Ovary (tissue), 9 donors: Measurements from ENCODE around the gene NPY. TPM values are rescaled to one million over a fixed set of nuclear protein-coding genes. Genes with fewer than 3 reads are reported as not detected.

Source experiments
- DNase-seq, 5 donors: peaks; one replicate each; pipeline ENCODE4 v3.0.0-alpha.2; 2019 to 2020
- H3K27ac ChIP-seq, 2 donors: fragments of 200-600 bp; one replicate each; pipeline versions ENCODE4 v1.5.1 to v1.8.0; 2019 to 2022
- H3K27me3 ChIP-seq: fragments of 200-600 bp; one replicate; pipeline ENCODE4 v1.8.0; 2022
- H3K36me3 ChIP-seq: fragments of 200-600 bp; sonication (generic); one replicate; pipeline ENCODE4 v1.5.1; 2019
- H3K4me1 ChIP-seq: one replicate; pipeline ENCODE4 v1.8.1; 2013; ENCODE audit warnings: mild to moderate bottlenecking, moderate library complexity; ENCODE audit not compliant: insufficient read depth
- H3K4me3 ChIP-seq: fragments of 200-600 bp; sonication (generic); one replicate; pipeline ENCODE4 v1.5.1; 2017
- H3K9me3 ChIP-seq, 2 donors: fragments of 200-600 bp in 1 of 2; sonication (generic) in 1 of 2; one replicate each; pipeline versions ENCODE4 v1.5.1 to v1.8.1; 2013 to 2019; ENCODE audit warnings: mild to moderate bottlenecking in 1 of 2, moderate library complexity in 1 of 2
- CTCF ChIP-seq, 3 donors: fragments of 450-650 bp in 2 of 3; fragments of 200-600 bp in 1 of 3; IDR thresholded peaks; one replicate each; pipeline versions ENCODE4 v1.5.1 to v1.8.0; 2016 to 2022; ENCODE audit warnings: antibody characterized with exemption in 3 of 3, mild to moderate bottlenecking in 1 of 3
- EP300 ChIP-seq: sonication (generic); formaldehyde crosslinking; IDR thresholded peaks from one replicate; pipeline ENCODE4 v1.6.1; 2017; ENCODE audit warnings: antibody characterized with exemption
- POLR2A ChIP-seq: fragments of 450-650 bp; IDR thresholded peaks from one replicate; pipeline ENCODE4 v1.6.1; 2017; ENCODE audit warnings: antibody characterized with exemption, mild to moderate bottlenecking, moderate library complexity
- WGBS, 3 donors: extraction: QIAGEN DNeasy Blood & Tissue Kit in 1 of 3; methylation state at CpG; one replicate each; pipeline versions ENCODE4 v1.1.5 to v1.1.7; 2013 to 2017; 5-methylcytosine and 5-hydroxymethylcytosine counted together
- intact Hi-C, 4 donors: fragments of 100-400 bp; cut with DNase I; formaldehyde crosslinking; loops; one replicate each; pipeline versions ENCODE4 v1.11.0 to v1.15.1; 2022 to 2023
- polyA plus RNA-seq, 2 donors: library from polyadenylated mRNA; stranded (reverse); fragments of 200-250 nt in 1 of 2; fragments of 350-450 nt in 1 of 2; fragmentation: Illumina TruSeq in 1 of 2; extraction: RNeasy Lipid Tissue Mini Kit (QIAGEN cat#74804) in 1 of 2; gene quantifications; one replicate each; pipeline ENCODE4 v1.2.3, GENCODE V29; 2013 to 2014
- total RNA-seq, 7 donors: library from RNA; depleted of rRNA in 2 of 7; stranded (reverse); fragments of >200 nt in 2 of 7; fragmentation: NEBNext Ultra II Directional in 3 of 7; extraction: Animal tissue kit (Norgen Biotek cat#: 25700) in 3 of 7; gene quantifications; one replicate each; pipeline versions ENCODE4 v1.1.0 to v1.2.4, GENCODE V29; 2016 to 2023
- donor health status: DM: no; HTN: no; CAD: no; lungs with moderate emphysema.
- donor health status: DM: no; HTN: no; CAD: no.
- donor health status: Bipolar disorder and iron deficiency.
- donor health status: DM: yes; HTN: yes; CAD: no.
- donor health status: DM: no; HTN: no; CAD: no.
- donor health status: DM: yes; HTN: yes; CAD: no.

NPY gene
- total and polyA plus RNA-seq, 9 donors: 0.53 to 4.5 (median 0.94) TPM; not detected in 6

GRCh38 chr7:24271938-24272337 lies 12.1 kb upstream of the NPY start:
- H3K4me3 ChIP-seq: no peak overlapping the region
- TF ChIP-seq CTCF (IDR thresholded peaks at IDR 0.05) (no peak), POLR2A (no peak), EP300 (no peak)
- intact Hi-C loops: no loop called here
- DNase-seq: no peak
- H3K27ac ChIP-seq: no peak overlapping the region
- no peaks in the 10 kb centered on the region for H3K27me3 ChIP-seq
- H3K36me3 ChIP-seq: no peaks in the 10 kb centered on the region
- 42 to 54% (median 49%) methylated on average over 4 of the region's 4 CpGs for WGBS, 3 donors
- no peaks in the 10 kb centered on the region for H3K4me1 ChIP-seq
- no peaks in the 10 kb centered on the region for H3K9me3 ChIP-seq

- H3K4me3 ChIP-seq: no peak overlapping the region
- TF ChIP-seq CTCF (IDR thresholded peaks at IDR 0.05) (no peak), EP300 (no peak)
- no peaks in the 10 kb centered on the region for H3K9me3 ChIP-seq
- no peak for DNase-seq
- no peaks in the 10 kb centered on the region for H3K36me3 ChIP-seq
- H3K27me3 ChIP-seq: no peaks in the 10 kb centered on the region
- intact Hi-C loops: no loop called here
- no peak overlapping the region for H3K27ac ChIP-seq
- no peaks in the 10 kb centered on the region for H3K4me1 ChIP-seq
Observed at GRCh38 chr7:24279512-24279911, 4.5 kb upstream of the NPY start.

- intact Hi-C loops: no loop called here
- no peaks in the 10 kb centered on the region for H3K9me3 ChIP-seq
- no peak overlapping the region for H3K27ac ChIP-seq
- no peak overlapping the region for H3K4me3 ChIP-seq
- no peaks in the 10 kb centered on the region for H3K36me3 ChIP-seq
- no peaks in the 10 kb centered on the region for H3K27me3 ChIP-seq
- H3K4me1 ChIP-seq: no peaks in the 10 kb centered on the region
- no peak for DNase-seq
- WGBS, 3 donors: 2 to 3% (median 2%) methylated on average over 18 to 19 of the region's 19 CpGs
- no peak for TF ChIP-seq EP300
- no peak for TF ChIP-seq CTCF (IDR thresholded peaks at IDR 0.05)
- TF ChIP-seq POLR2A: no peak
Observed at GRCh38 chr7:24283554-24283896, 465 bp upstream of the NPY start.

GRCh38 chr7:24284699-24285506 lies 913 bp downstream of the NPY start:
- Histone ChIP-seq H3K36me3 (no peaks in the 10 kb centered on the region), H3K27me3 (no peaks in the 10 kb centered on the region), H3K27ac (no peak overlapping the region), H3K4me3 (no peak overlapping the region), H3K9me3 (no peaks in the 10 kb centered on the region), H3K4me1 (no peaks in the 10 kb centered on the region)
- intact Hi-C loops: no loop called here
- TF ChIP-seq POLR2A: no peak
- no peak for TF ChIP-seq CTCF (IDR thresholded peaks at IDR 0.05)
- no peak for TF ChIP-seq EP300
- peak in 1 of 5 donors; percentile 37 for DNase-seq
- WGBS, 3 donors: 1 to 3% (median 2%) methylated on average over 50 to 51 of the region's 51 CpGs
